Esophagus muscularis mucosa (tissue), 4 donors: ENCODE data around the gene TXNRD2. TPM values are rescaled to one million over a fixed set of nuclear protein-coding genes. Genes with fewer than 3 reads are reported as not detected.

Experiments
- DNase-seq: peaks from one replicate; pipeline ENCODE4 v3.0.0-alpha.2; 2017; ENCODE audit errors: extremely low spot score
- H3K27ac ChIP-seq, 4 donors: fragments of 200-600 bp; sonication (generic); replicated peaks in 1 of 4; 1 replicate in 3 of 4; 2 replicates in 1 of 4; pipeline ENCODE4 v1.5.1; 2016 to 2019; ENCODE audit warnings: mild to moderate bottlenecking in 1 of 4
- H3K27me3 ChIP-seq, 4 donors: fragments of 200-600 bp; sonication (generic); one replicate each; pipeline versions ENCODE4 v1.5.1 to v1.6.0; 2016 to 2019
- H3K36me3 ChIP-seq, 4 donors: fragments of 200-600 bp; sonication (generic); one replicate each; pipeline ENCODE4 v1.5.1; 2016 to 2019
- H3K4me1 ChIP-seq, 4 donors: fragments of 200-600 bp; sonication (generic); one replicate each; pipeline ENCODE4 v1.5.1; 2016 to 2019
- H3K4me3 ChIP-seq, 4 donors: fragments of 200-600 bp; sonication (generic); 1 replicate in 2 of 4; 2 replicates in 2 of 4; pipeline ENCODE4 v1.5.1; 2016 to 2019; ENCODE audit warnings: mild to moderate bottlenecking in 4 of 4, moderate library complexity in 1 of 4
- H3K9me3 ChIP-seq, 4 donors: fragments of 200-600 bp; sonication (generic); 1 replicate in 3 of 4; 2 replicates in 1 of 4; pipeline ENCODE4 v1.5.1; 2016 to 2019
- CTCF ChIP-seq, 3 experiments: fragments of 200-600 bp in 2 of 3; fragments of 450-650 bp in 1 of 3; sonication (generic) in 2 of 3; IDR thresholded peaks; one replicate each; pipeline ENCODE4 v1.5.1; 2017 to 2019; ENCODE audit warnings: antibody characterized with exemption in 3 of 3, mild to moderate bottlenecking in 2 of 3, moderate library complexity in 1 of 3
- EP300 ChIP-seq: sonication (generic); formaldehyde crosslinking; IDR thresholded peaks from one replicate; pipeline ENCODE4 v1.6.1; 2017; ENCODE audit warnings: antibody characterized with exemption
- POLR2A ChIP-seq: fragments of 450-650 bp; IDR thresholded peaks from one replicate; pipeline ENCODE4 v1.6.1; 2017; ENCODE audit warnings: antibody characterized with exemption, moderate library complexity, mild to moderate bottlenecking, low read depth
- POLR2AphosphoS5 ChIP-seq, 2 donors: sonication (generic); formaldehyde crosslinking; IDR thresholded peaks; one replicate each; pipeline ENCODE4 v1.6.1; 2017; ENCODE audit warnings: antibody characterized with exemption in 2 of 2
- WGBS: methylation state at CpG from one replicate; pipeline ENCODE4 v1.1.5; 2018; 5-methylcytosine and 5-hydroxymethylcytosine counted together
- intact Hi-C: fragments of 100-400 bp; cut with DNase I; formaldehyde crosslinking; loops from one replicate; pipeline ENCODE4 v1.15.1; 2023
- total RNA-seq, 4 donors: library from RNA; depleted of rRNA; stranded (reverse); fragments of >200 nt; gene quantifications; one replicate each; pipeline versions ENCODE4 v1.1.0 to v1.2.1, GENCODE V29; 2016

The TXNRD2 gene
- total RNA-seq, 4 donors from 2014 or later = 12.9 to 27.2 (median 23.9) TPM

- H3K4me3 ChIP-seq = no peak overlapping the region
- intact Hi-C loops = no loop called here
- TF ChIP-seq EP300 (no peak), POLR2A (no peak), CTCF (IDR thresholded peaks at IDR 0.05) (no peak), POLR2AphosphoS5 (IDR thresholded peaks at IDR 0.05) (no peak)
- H3K36me3 ChIP-seq = peaks cover 17 to 34% (median 31%) of the 10 kb centered on the region in 4 donors
- H3K4me1 ChIP-seq = peaks cover 40 to 49% (median 45%) of the 10 kb centered on the region in 4 donors
- no peaks in the 10 kb centered on the region for H3K27me3 ChIP-seq
- DNase-seq = no peak
- 64% methylated on average over 5 of the region's 5 CpGs for WGBS
- H3K9me3 ChIP-seq = no peaks in the 10 kb centered on the region
- H3K27ac ChIP-seq = peak overlapping the region; percentile 70 to 92 (median 82)
Observed at GRCh38 chr22:19983741-19984140, 42.1 kb upstream of the TXNRD2 start.

GRCh38 chr22:19982991-19983578 lies 41.5 kb upstream of the TXNRD2 start:
- Histone ChIP-seq H3K9me3 (no peaks in the 10 kb centered on the region), H3K4me1 (peaks cover 40 to 49% (median 45%) of the 10 kb centered on the region in 4 donors), H3K27ac (peak overlapping the region in 2 of 4 donors; percentile 73 to 90), H3K4me3 (no peak overlapping the region), H3K36me3 (peaks cover 17 to 40% (median 38%) of the 10 kb centered on the region in 4 donors), H3K27me3 (no peaks in the 10 kb centered on the region)
- no peak for TF ChIP-seq EP300
- no peak for TF ChIP-seq CTCF (IDR thresholded peaks at IDR 0.05)
- TF ChIP-seq POLR2A = no peak
- TF ChIP-seq POLR2AphosphoS5 (IDR thresholded peaks at IDR 0.05) = no peak
- WGBS = 94% methylated on average over 7 of the region's 8 CpGs
- DNase-seq = no peak
- intact Hi-C loops = no loop called here

- no peak for DNase-seq
- Histone ChIP-seq H3K9me3 (no peaks in the 10 kb centered on the region), H3K4me3 (no peak overlapping the region), H3K27ac (no peak overlapping the region), H3K4me1 (peaks cover 37 to 45% (median 40%) of the 10 kb centered on the region in 4 donors), H3K36me3 (peaks cover 17 to 48% (median 46%) of the 10 kb centered on the region in 4 donors), H3K27me3 (no peaks in the 10 kb centered on the region)
- TF ChIP-seq POLR2A (no peak), CTCF (IDR thresholded peaks at IDR 0.05) (no peak), EP300 (no peak), POLR2AphosphoS5 (IDR thresholded peaks at IDR 0.05) (no peak)
- intact Hi-C loops = no loop called here
- WGBS = 92% methylated on average over 7 of the region's 16 CpGs
Observed at GRCh38 chr22:19981961-19982920, 40.6 kb upstream of the TXNRD2 start.

GRCh38 chr22:19981171-19981960 lies 39.7 kb upstream of the TXNRD2 start:
- TF ChIP-seq EP300 (no peak), POLR2A (no peak), POLR2AphosphoS5 (IDR thresholded peaks at IDR 0.05) (no peak), CTCF (IDR thresholded peaks at IDR 0.05) (no peak)
- Histone ChIP-seq H3K27me3 (no peaks in the 10 kb centered on the region), H3K4me1 (peaks cover 34 to 40% (median 36%) of the 10 kb centered on the region in 4 donors), H3K9me3 (no peaks in the 10 kb centered on the region), H3K27ac (no peak overlapping the region), H3K4me3 (no peak overlapping the region), H3K36me3 (peaks cover 17 to 53% (median 51%) of the 10 kb centered on the region in 4 donors)
- 85% methylated on average over 12 of the region's 33 CpGs for WGBS
- intact Hi-C loops = no loop called here
- no peak for DNase-seq
